NCI-H2081 (cell line): ENCODE data around the gene SPOCK1.

Source experiments
- DNase-seq, 2 experiments: peaks; one replicate each; lab custom pipeline; 2025; lab: John Stamatoyannopoulos, UW

SPOCK1 gene

DNA sequence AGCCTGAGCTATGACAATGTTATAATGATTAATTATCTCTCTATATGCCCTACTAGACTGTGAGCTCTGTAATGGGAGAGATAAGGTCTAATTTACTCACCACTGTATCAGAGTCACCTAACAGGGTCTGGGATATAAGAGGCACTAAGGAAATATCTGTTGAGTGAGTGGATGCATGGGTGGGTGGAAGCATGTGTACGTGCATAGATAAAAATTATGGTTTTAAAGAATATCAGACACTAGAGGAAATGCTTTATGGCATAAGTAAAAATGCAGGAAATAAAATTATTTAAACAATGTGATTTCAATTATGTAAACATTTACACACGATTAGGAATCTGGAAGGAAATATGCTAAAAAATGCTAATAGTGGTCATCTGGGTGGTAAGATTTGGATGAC lies 137.8 kb downstream of the SPOCK1 start:
- DNase-seq = no peak

DNA sequence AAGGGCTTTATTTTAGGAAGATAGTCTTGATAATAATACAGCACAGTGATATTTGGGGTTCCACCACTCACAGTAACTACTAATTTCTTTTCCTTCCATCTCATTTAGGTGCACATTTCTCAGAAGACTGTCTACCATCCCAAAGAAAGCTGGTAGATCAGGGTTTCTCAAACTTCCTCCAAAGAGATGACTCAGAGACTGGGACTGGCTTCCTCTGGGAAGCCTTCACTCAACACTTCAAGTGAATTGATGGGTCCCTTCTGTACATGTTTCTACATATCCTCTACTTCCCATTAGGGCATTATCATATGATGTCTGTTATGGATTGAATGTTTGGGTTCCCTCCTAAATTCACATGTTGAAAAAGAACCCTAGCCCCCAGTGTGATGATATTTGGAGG lies 138.5 kb downstream of the SPOCK1 start:
- no peak for DNase-seq

DNA sequence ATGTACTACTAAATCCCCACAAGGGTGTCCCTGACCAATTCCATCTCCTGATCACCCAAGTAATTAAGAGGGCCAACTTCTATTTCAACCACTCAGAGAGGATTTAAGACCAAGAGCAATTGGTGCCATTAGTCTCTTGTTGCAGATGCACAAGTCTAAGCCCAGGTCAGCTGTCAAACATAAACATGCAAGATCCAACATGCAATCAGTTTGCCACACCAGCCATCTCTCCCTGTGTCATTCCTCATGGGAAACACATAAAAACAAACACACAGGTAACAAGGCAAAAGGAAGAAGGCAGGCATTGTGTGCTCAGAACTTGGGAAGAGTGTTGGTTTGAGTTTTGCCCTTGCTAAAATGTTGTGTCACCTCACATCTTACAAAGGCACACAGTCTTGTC lies 139.2 kb downstream of the SPOCK1 start:
- DNase-seq = no peak

DNA sequence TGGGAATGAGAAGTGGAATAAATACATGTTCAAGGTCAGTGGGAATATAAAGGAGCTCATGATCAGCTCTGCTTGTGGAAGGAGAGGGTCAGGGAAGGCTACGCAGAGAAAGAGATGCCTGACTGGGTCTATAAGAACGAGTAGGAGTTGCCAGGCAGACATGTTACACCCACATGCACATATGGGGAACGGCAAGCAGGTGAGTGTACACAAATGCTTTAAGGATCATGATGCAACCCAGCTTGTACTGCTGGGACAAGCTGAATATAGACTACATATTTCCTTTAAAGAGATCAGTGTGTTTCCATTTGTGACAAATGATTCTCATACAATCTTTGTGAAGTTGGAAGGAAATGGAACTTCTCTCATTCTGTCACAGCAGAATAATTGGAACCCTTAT lies 141.7 kb downstream of the SPOCK1 start:
- DNase-seq = no peak

DNA sequence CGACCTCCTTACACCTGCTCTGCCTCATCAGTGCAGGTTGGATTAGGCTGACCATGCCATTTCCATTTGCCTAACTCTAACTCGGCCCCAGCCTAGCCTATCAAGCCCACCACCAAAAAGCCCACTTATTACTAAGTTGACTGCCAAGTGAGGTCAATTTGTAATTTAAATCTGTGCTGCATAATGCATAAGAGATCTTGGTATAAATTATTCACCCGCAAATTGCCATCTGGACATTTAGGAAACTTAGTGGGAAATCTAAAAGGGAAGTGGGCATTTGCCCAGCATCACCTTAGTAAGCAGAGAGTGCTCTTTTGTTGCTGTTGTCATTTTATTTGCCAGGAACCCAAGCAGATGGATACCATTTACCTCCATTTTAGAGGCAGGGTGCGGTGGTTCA lies 143.0 kb downstream of the SPOCK1 start:
- DNase-seq = no peak

DNA sequence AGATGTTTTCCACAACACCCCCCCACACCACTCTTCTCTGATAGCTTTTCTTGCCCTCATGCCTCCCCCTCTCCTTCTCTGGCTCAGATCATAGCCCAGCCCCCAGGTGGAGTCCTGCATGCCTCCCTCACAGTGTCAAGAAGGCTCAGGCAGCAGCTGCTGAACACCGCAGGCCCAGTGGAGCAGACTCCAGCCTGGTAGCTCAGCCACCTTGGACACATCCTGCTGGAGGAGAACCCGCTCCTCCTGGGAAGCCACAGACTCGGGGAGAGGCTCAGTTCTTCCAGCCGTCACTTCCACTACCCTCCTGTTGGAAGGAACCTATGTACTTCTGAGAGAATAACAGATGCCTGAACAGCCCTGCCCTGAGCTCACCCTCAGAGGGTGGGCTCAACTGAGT lies 143.4 kb downstream of the SPOCK1 start:
- no peak for DNase-seq

DNA sequence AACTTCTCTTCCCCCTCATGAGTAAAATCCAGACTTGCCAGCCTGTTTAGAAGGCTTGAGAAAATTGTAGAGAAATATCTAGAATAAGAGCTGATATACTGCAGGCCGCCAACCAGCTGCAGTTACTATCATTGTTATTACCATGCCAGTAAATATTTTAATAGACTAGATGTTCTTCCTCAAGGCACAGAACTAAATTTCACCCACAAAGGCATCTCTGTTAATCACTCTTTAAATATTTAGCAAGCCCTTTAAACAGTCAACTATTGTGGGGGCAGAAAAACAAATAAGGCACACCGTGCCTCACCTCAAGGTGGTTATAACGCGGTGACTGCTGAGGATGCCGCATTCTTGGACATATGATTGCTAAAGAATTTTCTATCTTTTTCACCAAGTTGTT lies 147.0 kb downstream of the SPOCK1 start:
- DNase-seq = no peak

DNA sequence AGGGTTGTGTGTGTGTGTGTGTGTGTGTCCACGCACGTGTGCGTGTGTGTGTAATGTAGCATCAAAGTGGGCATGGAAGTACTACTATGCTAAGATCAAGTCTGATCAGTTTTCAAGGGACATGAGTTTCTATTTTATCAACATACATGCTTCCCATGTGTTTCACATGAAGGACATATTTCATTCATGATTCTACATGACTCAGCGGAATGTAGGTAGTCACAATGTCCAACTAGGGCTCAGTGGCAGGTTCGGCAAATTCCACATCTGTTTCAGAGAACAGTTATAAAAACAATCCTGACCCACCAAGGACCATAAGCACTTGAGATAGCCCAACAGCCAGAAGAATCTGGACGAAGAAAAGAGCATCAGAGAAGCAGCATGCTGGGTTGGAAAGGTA lies 148.3 kb downstream of the SPOCK1 start:
- no peak for DNase-seq

DNA sequence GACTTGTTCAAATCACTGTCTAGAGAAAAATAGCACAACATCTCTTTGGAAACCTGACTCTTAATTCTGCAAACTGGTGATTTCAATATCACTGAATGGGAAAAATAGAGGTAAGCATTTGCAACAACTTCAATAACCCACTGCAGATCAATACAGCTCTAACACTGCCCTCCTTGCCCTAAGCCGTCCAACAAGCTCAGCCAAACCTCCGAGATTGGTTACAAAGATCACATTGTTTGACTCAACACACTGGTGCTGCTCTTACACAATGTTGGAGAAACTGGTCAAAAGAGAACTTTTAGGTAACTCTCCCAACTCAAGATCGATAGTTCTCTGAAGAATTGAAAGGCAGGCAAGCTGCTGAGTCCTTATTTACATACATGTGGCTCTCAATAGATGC lies 150.4 kb downstream of the SPOCK1 start:
- DNase-seq = no peak

DNA sequence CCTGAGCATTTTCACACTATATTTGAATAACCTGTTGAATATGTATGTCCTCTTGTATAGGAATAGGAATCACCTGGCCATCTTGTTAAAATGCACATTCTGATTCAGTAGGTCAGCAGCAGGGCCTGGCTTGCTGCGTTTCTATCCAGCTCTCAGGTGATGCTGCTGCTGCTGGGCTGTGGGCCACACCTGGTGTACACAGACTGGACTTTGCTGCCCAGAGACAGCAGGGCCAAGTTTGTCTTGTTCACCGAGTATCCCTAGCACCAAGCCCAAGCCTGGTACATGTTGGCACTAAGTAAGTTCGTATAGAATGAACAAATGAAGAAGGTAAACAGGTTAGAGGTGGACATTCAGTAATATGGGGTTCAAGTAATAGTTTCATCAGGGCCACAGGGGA lies 151.3 kb downstream of the SPOCK1 start:
- no peak for DNase-seq

DNA sequence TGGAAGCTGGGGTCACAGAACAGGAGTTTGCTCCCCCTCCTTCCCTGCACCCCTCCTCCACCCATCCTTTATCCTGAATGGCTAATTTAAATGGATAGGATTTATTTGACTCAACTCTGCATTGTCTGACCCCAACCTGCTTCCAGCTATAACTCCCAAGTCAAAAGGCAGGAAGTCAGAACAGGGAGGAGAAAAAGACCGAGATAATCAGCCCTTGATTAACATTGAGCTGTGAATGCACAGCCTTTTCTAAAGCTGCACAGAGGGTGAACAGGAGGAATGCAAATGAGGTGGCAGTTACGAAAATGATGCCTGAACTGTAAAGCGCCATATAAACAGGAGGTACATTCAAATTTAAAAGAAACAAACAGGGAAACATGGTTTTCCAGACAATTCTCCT lies 152.8 kb downstream of the SPOCK1 start:
- peak in 1 of 2 experiments; percentile 8 for DNase-seq

DNA sequence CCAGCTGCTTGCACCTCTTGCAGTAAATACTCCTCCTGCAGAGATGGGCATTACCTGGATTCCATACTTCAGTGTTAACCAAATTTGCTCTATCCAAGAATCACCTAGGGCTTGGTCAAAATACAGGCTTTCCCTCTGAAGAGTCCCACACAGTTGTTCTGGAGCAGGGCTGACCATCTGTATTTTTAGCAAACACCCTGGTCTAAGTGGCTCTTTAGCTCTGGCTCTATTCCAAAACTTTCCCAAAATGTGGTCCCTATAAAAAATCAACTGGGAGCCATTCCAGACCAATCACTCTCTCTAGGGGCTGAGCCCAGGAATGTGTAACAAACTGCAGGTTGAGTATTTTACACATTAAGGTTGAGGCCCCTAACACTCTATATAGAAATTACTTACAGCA lies 153.7 kb downstream of the SPOCK1 start:
- no peak for DNase-seq

DNA sequence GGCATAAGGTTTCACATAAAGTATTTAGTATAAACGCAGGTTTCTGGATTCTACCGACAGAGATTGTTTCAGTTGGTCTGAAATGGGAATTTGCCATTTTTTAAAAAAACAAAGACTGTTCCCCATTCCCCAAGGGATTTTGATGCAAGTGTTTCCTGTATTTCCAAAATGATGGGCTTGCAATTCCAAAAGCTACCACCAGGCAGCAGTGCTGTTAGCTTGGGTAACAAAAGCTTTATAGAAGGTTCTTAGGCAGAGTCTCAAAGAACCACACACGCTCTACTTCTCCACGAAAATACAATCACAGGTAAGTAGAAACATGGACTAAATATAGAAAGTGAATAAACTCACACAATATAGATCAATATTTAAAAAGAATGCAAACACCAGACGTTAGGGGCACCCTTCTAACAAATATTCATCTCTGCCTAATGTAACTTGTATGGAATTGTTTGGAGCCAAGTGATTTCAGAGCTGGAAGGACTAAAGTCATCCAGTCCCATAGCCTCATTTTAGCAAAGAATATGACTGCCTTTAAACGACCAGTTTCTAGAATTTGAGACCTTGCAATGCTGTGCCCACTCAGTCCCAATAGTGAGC lies 154.3 kb downstream of the SPOCK1 start:
- DNase-seq = peak; percentile 44 to 54

DNA sequence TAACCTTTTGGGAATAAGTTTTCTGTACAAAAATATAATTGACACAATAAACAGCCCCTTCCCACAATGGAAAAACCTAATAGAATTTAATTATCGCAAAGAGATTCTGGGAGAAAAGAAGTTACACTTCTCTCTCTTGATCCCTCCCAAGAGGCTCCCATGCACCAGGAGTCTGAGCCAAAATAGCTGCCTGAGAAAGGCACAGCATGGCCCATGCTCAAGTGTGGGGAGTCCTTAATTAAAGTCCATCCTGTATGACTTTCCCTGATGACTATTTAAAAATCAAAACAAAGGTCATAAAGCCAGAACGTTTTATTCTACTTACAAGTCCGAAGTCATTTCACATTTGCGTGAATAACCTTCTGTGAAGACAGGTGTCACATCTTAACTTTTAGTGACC lies 155.1 kb downstream of the SPOCK1 start:
- no peak for DNase-seq

DNA sequence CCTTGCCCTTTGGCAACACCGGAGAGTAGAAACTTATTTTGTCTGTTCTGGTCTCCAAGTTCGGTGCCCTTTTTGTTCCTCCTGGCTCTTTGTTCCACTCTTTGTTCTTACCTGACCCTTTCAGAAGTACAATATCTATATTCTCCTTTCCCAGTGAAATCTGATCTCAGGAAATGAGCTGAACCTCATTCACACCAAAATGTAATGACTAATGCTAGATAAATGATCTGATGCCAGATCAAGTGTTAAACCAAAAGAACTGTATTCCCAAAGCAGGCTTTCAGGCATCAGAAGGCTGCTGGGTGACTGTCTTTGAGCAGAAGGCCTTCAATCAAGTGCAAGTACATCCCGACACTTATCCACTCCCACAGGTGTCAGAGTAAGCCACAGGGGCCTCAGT lies 156.4 kb downstream of the SPOCK1 start:
- DNase-seq = no peak

DNA sequence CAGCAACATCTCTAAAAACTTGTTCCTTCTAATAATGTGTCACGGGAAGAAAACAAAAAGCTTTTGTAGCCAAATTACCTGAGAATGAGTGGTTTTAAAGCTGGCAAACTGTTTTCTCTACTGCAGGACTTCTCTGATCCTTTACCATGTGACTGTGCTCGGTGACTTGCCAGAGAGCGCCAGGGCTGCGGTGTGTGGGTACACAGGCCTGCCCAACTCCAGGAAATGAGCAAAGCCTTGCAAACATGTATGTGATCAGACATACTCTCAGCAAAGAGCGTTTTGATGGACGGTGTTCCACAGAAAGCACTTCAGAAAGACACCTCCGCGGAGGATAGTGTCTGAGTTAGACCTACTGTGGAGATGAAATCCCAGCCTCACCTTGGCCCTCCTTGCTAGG lies 157.3 kb downstream of the SPOCK1 start:
- no peak for DNase-seq

DNA sequence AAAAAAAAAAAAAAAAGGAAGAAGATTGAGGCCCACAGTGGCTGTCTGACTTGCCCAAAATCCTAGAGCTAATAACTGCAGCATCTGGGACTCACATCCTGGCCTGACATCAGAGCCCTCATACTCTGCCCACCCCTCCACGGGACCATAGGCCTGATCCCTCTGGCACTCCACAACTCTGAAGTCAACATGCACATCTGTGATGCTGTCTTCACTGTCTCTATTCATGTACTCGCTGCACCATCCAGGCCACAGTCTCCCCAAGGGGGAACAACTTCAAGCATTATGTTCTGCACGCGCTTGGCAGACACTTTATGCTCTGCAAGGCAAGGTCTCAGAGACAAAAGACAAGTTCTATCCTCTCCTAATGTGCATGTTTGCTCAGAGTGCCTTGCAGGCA lies 158.2 kb downstream of the SPOCK1 start:
- no peak for DNase-seq

DNA sequence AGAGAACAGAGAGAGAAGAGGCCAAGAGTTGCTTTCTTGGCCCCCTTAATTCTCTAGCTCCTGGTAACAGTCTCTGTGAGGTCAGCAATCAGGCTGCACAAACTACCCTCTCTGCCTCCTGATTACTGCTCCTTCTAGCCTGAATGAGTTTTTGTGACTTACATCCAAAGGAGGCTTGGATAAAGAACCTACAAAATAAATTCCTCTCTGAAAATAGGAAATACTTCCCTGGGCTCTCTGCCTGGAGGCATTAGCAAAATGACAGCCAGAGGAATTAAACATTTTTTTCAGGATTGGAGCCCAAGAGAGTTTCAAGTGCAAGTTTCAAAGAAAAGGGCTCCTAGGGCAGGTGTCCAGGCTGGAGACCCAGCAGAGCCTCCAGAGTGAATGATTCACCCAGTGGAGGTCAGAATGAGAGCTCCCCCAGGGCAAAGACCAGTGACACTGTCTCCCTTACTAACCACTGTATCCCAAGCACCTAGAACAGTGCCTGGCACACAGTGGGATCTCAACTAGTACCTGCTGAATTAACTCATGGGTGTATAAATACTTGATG lies 162.5 kb downstream of the SPOCK1 start:
- DNase-seq = no peak

DNA sequence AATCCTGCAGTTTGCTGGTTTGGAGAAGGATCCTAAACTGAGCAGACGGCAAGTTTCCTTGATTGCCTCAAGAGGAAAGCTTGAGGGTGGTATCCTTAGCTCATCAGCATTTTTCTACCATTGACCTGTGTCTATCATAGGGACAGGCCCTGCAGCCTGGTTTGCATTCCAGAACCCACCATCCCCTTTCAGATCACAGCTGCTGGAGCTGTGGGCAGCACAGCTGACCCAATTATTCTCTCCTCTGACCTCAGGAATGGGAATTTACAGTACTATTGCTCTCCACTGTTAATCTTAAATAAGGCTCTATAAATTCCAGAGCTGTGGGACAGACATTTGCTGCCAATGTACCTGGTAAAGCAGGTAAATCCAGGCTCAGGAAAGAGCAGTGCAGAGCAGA lies 163.0 kb downstream of the SPOCK1 start:
- no peak for DNase-seq

DNA sequence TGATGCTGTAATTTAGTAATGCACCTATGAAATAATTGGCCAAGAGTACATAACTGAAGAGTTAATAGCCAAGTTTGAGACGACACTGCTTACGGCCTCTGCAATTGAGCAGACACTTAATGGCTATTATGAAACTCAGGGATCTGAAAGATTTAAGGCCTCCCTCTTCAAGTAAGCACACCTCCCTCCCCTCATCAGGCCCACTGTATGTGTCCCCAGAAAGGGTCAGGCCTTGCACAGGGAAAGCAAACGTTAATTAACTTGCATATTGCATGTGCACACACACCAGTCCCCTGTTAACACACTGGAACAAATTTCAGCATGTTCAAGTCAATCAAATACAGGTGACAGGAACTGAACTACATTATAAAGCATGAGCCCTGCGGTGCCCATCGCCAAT lies 163.6 kb downstream of the SPOCK1 start:
- DNase-seq = no peak

DNA sequence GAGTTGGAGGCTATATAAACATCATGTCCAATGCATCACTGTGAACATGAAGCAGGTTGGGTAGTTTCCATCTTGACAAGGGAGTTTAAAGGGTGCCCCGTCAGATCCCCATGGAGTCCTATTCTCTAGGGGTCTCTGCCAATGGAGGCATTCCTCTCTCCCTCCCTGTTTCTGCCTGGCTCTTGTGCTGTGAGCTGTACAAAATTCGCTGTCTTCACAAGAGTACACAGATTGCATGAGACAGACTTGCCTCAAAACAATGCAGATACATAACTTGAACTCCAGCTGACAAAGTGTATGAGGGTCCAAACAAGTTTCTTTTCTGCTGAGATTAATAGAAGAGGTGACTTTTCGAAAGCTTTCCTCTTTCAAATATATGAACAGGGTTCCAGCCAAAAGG lies 165.2 kb downstream of the SPOCK1 start:
- DNase-seq = no peak

DNA sequence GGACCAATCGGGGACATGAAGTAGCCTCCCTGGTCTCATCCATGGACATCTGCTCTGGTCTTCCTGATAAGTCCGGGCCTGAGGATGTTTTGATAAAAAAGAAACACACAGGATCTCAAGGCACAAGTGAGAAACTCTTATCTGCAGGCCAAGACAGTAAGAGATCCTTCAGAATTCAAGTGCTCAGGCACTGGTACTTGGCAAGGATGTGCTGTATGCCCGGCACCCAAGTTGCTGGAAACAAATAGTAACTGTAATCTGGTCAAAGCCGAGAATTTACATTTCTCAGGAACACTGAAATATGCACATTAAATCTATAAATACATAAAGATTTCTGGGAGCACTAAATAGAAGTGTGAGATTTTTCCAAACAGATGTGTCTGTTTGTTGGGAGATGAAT lies 165.7 kb downstream of the SPOCK1 start:
- no peak for DNase-seq

DNA sequence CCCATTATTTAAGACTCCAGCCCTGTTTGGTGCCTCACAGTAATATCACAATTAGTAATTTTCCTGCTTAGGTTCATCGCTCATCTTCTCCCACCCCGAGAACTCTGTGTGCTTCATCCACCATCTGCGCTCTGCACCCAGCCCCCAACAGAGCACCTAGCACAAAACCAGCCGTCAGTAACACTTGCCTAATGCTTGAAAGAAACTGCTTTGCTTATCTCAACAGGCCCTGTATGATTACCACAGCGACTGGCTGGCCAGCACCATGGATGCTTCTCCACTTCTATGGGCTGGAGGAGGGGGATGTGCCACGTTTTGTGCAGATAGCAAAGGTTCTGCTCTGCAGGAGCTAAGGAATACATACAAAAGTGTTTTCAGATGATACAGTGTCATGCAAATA lies 166.8 kb downstream of the SPOCK1 start:
- no peak for DNase-seq

DNA sequence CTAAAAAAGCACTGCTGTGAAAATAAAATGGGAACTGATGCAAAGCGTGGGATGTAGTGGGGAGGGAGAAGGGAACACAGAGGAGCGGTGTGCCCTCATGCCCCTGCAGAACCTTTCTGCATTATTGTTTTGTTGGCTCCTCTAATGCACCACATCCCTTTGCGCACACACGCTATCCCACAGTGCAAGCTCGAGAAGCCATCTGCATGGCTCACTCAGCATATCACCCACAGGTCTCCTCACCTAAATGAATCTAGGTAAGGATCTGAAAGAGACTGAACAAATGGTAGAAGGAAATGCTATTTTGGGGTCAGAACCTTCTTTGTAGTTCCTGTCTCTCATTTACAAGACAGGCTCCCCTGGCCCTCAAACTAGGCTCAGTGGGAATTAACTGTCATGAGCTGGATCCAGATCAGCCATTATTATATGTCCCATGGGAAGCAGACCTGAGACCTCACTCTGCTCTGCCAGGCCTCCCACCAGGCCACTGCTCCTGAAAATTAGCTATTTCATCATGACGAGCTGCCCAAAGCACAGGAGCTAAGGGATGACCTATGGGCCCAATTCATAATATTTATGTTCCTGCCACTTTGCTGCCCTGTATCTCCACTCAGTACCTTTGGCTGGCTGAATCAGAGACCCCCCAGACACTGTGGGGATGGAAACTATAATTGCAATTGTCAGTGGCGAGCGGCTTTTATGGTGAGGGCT lies 169.4 kb downstream of the SPOCK1 start:
- no peak for DNase-seq
